ENCODE data around the gene SSTR4.

The SSTR4 gene

DNA sequence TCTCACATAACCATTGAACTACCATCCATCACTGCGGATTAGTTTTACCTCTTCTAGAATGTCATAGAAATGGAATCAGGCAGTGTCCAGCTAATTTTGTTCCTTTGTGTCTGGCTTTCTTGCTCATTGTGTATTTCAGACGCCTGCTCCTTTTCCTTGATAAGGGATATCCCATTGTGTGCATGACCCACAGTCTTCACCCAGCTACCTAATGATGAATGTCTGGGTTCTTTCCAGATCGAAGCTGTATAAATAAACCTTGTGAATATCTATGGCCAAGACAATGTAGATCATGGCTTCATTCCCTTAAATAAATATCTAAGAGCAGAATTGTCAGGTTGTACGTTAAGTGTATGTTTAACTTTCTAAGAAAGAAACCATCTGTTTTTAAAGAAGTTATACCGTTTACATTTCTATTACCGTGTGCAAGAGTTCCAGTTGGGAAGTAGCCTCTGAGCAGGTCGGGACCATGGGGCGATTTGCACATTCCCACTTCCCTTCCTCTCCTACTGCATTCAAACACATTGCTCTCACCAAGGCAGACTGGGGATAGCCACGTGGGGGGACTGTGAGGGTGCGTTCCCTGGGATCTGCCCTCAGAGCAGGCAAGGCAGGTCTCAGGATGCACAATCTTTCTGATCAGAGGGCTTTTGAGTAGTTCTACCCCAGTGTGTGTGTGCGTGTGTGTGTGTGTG, 37.9 kb downstream of the SSTR4 start:
- H3K36me3 ChIP-seq (ENCODE audit: insufficient read depth, low read length), result no peaks in the 10 kb centered on the region
- no peak overlapping the region for H3K9ac ChIP-seq (ENCODE audit: low read depth, low read length)
- H3K9me3 ChIP-seq (ENCODE audit: control insufficient read depth, insufficient read depth, low read length), result no peaks in the 10 kb centered on the region
- no peaks in the 10 kb centered on the region for H3K4me1 ChIP-seq (ENCODE audit: insufficient read depth, low read length)

DNA sequence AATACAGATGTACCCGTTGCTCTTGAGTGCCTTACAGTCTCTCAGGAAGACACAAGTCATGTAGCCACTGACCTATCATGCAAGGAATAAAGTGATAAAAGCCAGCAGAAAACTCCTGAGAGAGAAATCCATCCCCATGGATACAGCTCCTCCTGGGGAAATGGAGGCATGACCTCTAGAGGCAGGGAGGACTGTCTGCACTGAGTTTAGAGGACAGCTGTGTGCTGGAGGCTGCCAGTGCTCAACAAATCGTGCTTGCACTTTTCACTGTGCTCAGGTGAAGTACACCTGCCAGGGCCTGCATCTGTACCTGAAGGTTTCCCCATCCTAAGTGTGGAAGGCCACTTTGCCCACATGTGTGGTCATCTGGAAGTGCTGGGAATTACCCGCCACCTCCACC, 38.9 kb downstream of the SSTR4 start:
- Histone ChIP-seq H3K36me3 (ENCODE audit: insufficient read depth, low read length) (no peaks in the 10 kb centered on the region), H3K9me3 (ENCODE audit: control insufficient read depth, insufficient read depth, low read length) (no peaks in the 10 kb centered on the region), H3K9ac (ENCODE audit: low read depth, low read length) (no peak overlapping the region), H3K4me1 (ENCODE audit: insufficient read depth, low read length) (no peaks in the 10 kb centered on the region)

DNA sequence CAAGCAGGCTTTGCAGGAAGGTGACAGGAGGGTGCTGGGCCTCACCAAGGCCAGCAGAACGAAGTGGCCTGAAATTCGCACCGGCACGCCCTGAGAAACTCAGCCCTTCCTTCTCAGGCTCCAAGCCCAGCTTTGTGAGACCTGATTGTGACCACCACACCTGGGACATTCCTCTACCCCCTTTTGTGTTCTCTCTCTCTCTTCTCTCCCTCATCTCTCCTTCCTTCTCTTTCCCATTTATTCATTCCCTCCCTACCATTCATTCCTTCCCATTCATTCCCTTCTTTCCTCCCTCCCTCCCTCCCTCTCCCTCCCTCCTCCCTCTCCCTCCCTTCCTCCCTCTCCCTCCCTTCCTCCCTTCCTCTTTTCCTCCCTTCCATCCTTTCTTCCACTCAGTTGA, 42.2 kb downstream of the SSTR4 start:
- H3K9me3 ChIP-seq (ENCODE audit: control insufficient read depth, insufficient read depth, low read length), result no peaks in the 10 kb centered on the region
- H3K9ac ChIP-seq (ENCODE audit: low read depth, low read length), result no peak overlapping the region
- no peaks in the 10 kb centered on the region for H3K4me1 ChIP-seq (ENCODE audit: insufficient read depth, low read length)
- H3K36me3 ChIP-seq (ENCODE audit: insufficient read depth, low read length), result no peaks in the 10 kb centered on the region

DNA sequence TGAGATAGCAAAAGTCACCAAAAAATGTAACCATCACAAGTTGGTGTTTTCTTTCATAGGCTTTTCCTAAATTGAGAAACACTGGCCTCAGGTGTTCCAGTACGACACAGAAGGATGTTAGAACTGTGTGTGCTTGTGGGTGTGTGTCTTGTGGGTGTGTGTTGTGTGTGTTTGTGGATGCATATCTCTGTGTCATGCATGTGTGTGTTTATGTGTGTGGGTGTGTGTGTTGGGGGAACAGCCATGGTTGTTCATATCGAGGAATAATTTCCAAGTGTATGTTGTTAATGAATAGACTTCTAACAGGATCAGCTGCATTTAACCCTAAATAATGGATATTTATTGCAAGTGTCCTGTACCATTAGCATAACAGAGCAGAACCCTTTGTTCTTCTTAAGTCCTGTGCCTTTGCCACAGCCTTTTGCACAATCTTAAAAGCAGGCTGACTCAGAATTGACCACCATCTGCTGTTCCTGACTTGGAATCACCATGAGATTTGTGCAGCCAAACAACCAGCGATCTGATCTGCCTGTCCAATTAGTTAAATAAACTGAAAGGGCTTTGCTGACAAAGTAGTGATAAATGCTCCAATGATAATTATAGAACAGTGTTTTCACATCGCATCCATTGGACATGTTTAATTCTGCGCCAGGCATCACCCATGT, 43.4 kb downstream of the SSTR4 start:
- Histone ChIP-seq H3K9ac (ENCODE audit: low read depth, low read length) (no peak overlapping the region), H3K36me3 (ENCODE audit: insufficient read depth, low read length) (no peaks in the 10 kb centered on the region), H3K9me3 (ENCODE audit: control insufficient read depth, insufficient read depth, low read length) (no peaks in the 10 kb centered on the region), H3K4me1 (ENCODE audit: insufficient read depth, low read length) (no peaks in the 10 kb centered on the region)

DNA sequence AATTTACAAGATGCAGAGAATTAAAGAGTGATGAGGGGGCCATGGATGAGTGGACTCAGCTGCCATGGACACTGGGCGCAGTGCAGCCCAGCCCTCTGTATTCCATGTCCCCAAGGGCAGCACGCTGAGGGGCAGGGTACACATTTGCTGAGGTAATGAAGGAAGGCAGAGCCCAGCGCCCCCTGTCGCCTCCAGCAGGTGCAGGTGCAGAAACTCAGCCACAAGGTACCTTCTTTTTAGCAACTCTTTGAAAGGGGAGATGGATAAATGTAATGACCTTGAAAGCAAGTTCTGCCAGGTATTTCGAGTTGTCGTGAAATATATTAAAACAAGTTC, 43.9 kb downstream of the SSTR4 start:
- Histone ChIP-seq H3K9me3 (ENCODE audit: control insufficient read depth, insufficient read depth, low read length) (no peaks in the 10 kb centered on the region), H3K36me3 (ENCODE audit: insufficient read depth, low read length) (no peaks in the 10 kb centered on the region), H3K4me1 (ENCODE audit: insufficient read depth, low read length) (no peaks in the 10 kb centered on the region), H3K9ac (ENCODE audit: low read depth, low read length) (no peak overlapping the region)

DNA sequence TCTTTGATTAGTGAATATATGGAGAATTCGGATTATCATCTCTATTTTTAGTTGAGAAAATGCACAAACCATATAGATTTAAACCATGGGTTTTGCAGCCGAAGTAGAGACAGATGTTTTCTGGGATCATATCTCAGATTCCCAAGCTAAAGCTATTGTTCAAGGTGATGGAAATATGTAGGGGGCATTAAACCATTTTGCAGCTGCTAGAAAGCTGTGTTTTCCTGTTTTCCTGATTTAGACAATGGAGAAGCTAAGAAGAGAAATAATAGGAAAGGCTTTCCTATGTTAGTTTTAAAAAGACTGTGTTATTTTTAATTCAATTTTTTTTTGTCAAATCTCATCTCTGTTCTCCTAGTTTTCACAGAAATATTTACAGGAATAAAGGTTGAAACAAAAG, 44.8 kb downstream of the SSTR4 start:
- H3K9me3 ChIP-seq (ENCODE audit: control insufficient read depth, insufficient read depth, low read length), result no peaks in the 10 kb centered on the region
- no peaks in the 10 kb centered on the region for H3K36me3 ChIP-seq (ENCODE audit: insufficient read depth, low read length)
- no peaks in the 10 kb centered on the region for H3K4me1 ChIP-seq (ENCODE audit: insufficient read depth, low read length)
- H3K9ac ChIP-seq (ENCODE audit: low read depth, low read length), result no peak overlapping the region

DNA sequence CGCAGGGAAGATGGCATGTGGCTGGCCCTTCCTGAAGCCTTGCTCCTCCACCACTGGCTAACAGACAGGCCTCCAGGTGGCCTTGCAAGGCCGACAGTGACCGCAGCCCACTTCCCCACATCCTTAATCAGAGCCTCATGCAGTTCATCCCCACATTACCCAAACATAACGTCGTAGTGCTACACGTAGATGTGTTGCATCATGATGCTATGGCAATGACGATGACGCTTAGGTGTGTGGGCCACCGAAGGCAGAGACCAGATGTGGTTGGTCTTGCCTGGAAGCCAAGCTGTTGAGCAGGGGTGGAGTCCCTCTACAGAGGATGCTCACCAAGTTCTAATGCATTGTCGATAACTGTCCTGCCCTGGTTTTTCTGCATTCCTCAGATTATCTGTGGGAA, 45.4 kb downstream of the SSTR4 start:
- Histone ChIP-seq H3K36me3 (ENCODE audit: insufficient read depth, low read length) (no peaks in the 10 kb centered on the region), H3K9ac (ENCODE audit: low read depth, low read length) (no peak overlapping the region), H3K4me1 (ENCODE audit: insufficient read depth, low read length) (no peaks in the 10 kb centered on the region), H3K9me3 (ENCODE audit: control insufficient read depth, insufficient read depth, low read length) (no peaks in the 10 kb centered on the region)

DNA sequence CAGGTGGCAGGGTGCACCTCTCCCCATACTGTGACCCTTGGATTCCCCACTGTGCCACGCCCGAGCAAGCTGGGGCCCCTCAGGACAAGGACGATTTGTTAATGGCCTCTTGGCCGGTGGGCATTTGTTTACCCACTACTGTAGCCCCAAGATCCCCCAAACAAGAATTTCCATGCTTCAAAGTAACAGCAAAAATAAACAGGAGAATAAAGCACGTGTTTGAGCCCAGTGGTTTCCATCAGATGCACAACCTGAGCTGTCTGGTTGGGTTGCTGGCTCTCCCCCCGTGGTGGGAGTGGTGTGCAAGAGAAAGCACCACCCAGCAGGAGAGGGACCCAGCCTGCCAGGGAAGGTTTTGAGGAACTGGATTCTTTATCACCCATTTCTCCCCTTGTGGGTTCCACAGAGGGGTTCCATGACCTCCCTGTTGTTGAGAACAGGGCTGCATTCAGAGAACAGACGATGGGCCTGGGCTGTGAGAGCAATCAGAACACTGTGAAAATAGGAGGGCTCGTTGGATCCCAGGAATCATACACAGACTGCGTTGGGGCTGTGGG, 46.2 kb downstream of the SSTR4 start:
- H3K36me3 ChIP-seq (ENCODE audit: insufficient read depth, low read length), result no peaks in the 10 kb centered on the region
- H3K9me3 ChIP-seq (ENCODE audit: control insufficient read depth, insufficient read depth, low read length), result no peaks in the 10 kb centered on the region
- no peak overlapping the region for H3K9ac ChIP-seq (ENCODE audit: low read depth, low read length)
- no peaks in the 10 kb centered on the region for H3K4me1 ChIP-seq (ENCODE audit: insufficient read depth, low read length)

DNA sequence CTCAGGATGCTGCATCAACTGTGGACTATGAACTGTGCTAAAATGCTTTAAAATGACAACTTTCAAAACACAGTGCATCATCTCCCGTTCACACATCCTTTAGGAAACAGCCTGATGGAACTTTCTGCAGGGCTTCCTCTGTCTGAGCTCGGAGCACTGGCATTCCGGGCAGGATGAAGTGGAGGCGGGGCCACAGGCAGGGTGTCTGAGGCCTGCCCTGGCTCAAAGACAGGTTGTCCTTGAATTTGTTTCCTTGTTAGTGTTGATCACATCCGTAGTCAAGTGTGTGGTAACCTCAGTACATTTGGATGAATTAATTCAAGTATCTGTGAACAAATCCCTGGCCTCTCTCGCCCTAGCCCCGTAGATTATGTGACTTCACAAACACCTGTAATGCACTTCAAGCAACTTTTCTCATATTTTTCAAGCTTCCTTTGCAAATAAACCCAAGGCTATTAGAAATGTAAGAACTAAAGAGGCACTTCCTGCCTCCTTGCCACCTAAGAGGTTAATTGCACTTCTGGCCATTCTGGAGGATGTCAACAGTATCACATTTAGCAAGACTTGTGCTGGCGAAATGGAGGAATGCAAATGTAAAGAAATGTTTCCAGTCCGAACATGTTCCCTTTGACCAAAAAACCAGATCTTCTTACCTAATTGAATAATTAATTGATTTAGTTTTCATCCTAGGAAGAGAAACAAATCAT, 47.9 kb downstream of the SSTR4 start:
- H3K9me3 ChIP-seq (ENCODE audit: control insufficient read depth, insufficient read depth, low read length), result no peaks in the 10 kb centered on the region
- H3K9ac ChIP-seq (ENCODE audit: low read depth, low read length), result no peak overlapping the region
- H3K36me3 ChIP-seq (ENCODE audit: insufficient read depth, low read length), result no peaks in the 10 kb centered on the region
- no peaks in the 10 kb centered on the region for H3K4me1 ChIP-seq (ENCODE audit: insufficient read depth, low read length)

DNA sequence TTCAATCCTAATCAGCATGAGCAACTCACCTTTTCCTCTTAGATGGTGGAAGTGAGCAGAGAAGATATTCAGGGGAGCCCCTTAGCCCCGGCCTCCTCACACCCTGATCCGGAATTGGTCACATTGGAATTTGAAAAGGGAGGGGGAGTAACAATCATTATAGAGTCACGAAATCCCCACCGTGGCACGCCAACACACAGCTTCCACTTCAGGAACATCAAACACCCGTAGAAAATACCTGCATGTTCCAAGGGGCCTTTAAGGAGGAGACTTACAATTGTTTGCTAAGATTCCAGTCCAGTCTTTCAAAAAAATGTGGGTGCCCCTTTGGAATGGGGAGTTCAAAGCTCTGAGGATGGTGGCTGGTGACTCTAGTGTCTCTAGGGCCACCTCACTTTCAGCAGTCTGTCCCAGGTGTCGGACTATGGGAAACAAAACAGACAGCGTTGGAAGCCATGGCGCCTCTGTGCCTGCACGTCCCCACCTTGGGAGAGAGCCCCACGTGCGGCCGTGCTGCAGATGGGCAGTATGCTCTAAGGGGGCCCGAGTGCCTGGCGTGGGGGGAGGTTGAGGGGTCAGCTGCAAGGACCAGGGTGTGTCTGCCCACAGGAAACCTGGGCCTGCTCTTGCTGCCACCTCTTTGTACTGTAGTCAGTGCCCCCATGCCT, 48.6 kb downstream of the SSTR4 start:
- no peaks in the 10 kb centered on the region for H3K4me1 ChIP-seq (ENCODE audit: insufficient read depth, low read length)
- no peaks in the 10 kb centered on the region for H3K36me3 ChIP-seq (ENCODE audit: insufficient read depth, low read length)
- no peaks in the 10 kb centered on the region for H3K9me3 ChIP-seq (ENCODE audit: control insufficient read depth, insufficient read depth, low read length)
- no peak overlapping the region for H3K9ac ChIP-seq (ENCODE audit: low read depth, low read length)

DNA sequence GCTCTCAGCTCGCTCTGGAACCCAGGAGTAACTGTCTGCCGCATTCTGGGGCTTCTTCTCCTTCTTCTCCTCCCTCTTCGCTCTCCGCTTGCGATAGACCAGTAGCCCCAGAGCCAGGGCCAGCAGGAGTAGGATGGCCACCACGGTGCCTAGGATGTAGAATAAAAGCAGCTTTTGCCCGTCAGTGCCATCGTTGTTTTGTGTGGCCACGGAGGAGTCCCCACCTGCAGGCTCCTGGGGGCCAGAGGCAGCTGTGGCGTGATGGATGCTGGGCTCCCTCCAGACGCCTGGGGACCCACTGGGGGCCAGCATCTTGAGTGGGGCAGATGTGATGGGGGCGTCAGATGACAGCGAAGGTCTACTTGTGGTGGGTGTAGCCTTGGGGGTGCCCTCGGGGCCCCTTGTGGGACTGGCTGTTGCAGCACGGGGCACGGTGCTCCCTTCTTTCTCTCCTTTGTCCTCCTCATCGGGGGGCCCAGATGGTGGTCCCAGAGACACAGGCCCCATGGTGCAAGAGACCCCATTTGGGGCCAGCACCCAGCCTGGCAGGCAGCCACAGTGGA, 49.3 kb downstream of the SSTR4 start:
- Histone ChIP-seq H3K9me3 (ENCODE audit: control insufficient read depth, insufficient read depth, low read length) (no peaks in the 10 kb centered on the region), H3K9ac (ENCODE audit: low read depth, low read length) (no peak overlapping the region), H3K36me3 (ENCODE audit: insufficient read depth, low read length) (no peaks in the 10 kb centered on the region), H3K4me1 (ENCODE audit: insufficient read depth, low read length) (no peaks in the 10 kb centered on the region)

DNA sequence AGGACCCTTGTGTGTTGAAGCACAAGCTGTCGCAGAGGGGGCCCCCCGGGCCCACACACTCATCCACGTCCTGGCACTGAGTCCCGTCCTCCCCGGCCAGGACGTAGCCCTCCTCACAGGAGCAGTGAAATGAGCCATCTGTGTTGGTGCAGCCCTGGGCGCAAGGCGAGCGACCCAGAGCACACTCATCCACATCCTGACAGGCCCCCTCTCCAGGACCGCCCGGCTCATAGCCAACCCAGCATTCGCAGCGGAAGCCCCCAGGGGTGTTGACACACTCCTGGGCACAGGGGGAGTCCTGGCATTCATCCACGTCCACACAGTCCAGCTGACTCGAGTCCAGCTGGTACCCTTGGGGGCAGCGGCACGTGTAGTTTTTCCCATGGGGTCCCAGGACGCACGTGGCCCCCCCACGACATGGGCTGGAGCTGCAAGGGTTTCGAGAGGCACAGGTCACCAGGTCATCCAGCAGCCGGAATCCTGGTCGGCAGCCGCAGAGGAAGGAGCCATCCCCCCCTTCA, 49.8 kb downstream of the SSTR4 start:
- Histone ChIP-seq H3K9me3 (ENCODE audit: control insufficient read depth, insufficient read depth, low read length) (no peaks in the 10 kb centered on the region), H3K4me1 (ENCODE audit: insufficient read depth, low read length) (no peaks in the 10 kb centered on the region), H3K9ac (ENCODE audit: low read depth, low read length) (no peak overlapping the region), H3K36me3 (ENCODE audit: insufficient read depth, low read length) (no peaks in the 10 kb centered on the region)

DNA sequence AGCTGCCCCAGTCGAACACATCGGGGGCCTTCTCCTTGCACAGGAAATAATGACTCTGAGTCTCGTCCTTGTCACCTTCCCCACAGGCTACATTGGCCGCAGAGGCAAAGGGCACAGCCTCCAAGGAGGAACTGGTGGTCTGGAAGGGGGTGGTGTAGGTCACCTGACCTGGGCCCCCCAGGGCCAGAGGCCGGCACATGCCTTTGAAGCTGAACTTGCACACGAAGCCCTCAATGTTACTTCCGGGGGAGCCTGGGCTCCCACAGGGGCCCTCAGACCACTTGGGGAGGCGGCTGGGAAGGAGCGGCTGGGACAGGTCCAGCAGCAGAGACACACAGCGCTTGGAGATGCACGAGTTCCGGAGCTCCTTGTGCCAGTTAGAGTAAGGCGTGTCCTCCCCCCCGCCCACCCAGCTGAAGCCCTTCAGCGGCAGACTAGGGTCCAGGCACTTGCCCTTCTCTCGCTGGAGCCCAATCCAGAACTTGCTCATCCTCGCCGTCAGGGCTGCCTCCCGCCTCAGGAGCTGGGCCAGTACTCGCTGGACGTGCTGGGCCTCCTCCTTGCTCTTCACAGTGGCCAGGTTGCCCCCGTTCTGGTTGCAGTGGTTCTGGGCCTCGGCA, 50.4 kb downstream of the SSTR4 start:
- Histone ChIP-seq H3K36me3 (ENCODE audit: insufficient read depth, low read length) (no peaks in the 10 kb centered on the region), H3K9ac (ENCODE audit: low read depth, low read length) (no peak overlapping the region), H3K4me1 (ENCODE audit: insufficient read depth, low read length) (no peaks in the 10 kb centered on the region), H3K9me3 (ENCODE audit: control insufficient read depth, insufficient read depth, low read length) (no peaks in the 10 kb centered on the region)

DNA sequence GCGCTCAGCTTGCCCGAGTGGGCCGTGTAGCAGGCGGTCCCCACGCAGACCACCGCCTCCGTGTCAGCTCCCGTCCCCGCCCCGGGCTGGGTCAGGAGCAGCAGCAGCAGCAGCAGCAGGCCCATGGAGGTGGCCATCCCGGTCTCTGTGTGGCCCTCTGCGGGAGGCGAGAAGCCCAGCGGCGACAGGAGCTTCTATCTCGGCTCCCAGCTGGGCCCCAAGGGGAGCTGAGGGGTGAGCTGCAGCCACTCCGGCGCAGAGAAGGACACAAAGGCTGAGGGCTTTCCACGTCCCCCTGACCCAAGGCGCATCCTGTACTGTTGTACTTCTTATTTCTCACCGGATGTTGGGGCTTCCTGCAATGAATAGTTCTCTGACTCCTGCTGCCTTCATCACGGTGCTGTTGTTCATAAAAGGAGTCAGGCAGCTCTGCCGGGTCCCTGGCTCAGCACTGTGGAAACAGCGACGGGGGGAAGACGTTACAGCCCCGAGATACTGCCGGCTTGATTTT, 51.0 kb downstream of the SSTR4 start, which contains the start of gene CD93:
CD93 (minus strand) TSS at position 269 of the 511 bp plus-strand sequence; CDS start at position 137, 132 bp downstream.
- Histone ChIP-seq H3K9ac (ENCODE audit: low read depth, low read length) (no peak within 1 kb of the TSS), H3K9me3 (ENCODE audit: control insufficient read depth, insufficient read depth, low read length) (no peaks in the 10 kb centered on the region), H3K4me1 (ENCODE audit: insufficient read depth, low read length) (no peaks in the 10 kb centered on the region), H3K36me3 (ENCODE audit: insufficient read depth, low read length) (no peaks in the 10 kb centered on the region)
